Trophoblast cell (in vitro differentiated cells and primary cell): Measurements from ENCODE around the gene MIB1.

Experiments
- DNase-seq, 2 donors: peaks; one replicate each; pipeline ENCODE4 v3.0.0-alpha.2; 2016
- H2AFZ ChIP-seq: 2 replicates; pipeline ENCODE4 v1.6.1; 2013; ENCODE audit warnings: low read length, moderate library complexity, mild to moderate bottlenecking; ENCODE audit not compliant: insufficient read depth, poor library complexity
- H2AK5ac ChIP-seq: 2 replicates; pipeline ENCODE4 v1.6.1; 2013; ENCODE audit warnings: mild to moderate bottlenecking, low read length
- H2BK120ac ChIP-seq: 2 replicates; pipeline ENCODE4 v1.6.1; 2013; ENCODE audit warnings: low read length, mild to moderate bottlenecking, moderate library complexity; ENCODE audit not compliant: insufficient read depth, poor library complexity
- H2BK12ac ChIP-seq: 2 replicates; pipeline ENCODE4 v1.6.1; 2013; ENCODE audit warnings: mild to moderate bottlenecking, low read length, moderate library complexity
- H2BK5ac ChIP-seq: 2 replicates; pipeline ENCODE4 v1.6.1; 2013; ENCODE audit warnings: low read length, low read depth, moderate library complexity, mild to moderate bottlenecking; ENCODE audit not compliant: poor library complexity
- H3K14ac ChIP-seq: 2 replicates; pipeline ENCODE4 v1.6.1; 2013; ENCODE audit warnings: mild to moderate bottlenecking, low read length
- H3K18ac ChIP-seq: 2 replicates; pipeline ENCODE4 v1.6.1; 2013; ENCODE audit warnings: mild to moderate bottlenecking, low read length
- H3K23ac ChIP-seq: 2 replicates; pipeline ENCODE4 v1.6.1; 2013; ENCODE audit warnings: low read length
- H3K27ac ChIP-seq: 2 replicates; pipeline ENCODE4 v1.5.1; 2013; ENCODE audit warnings: low read depth, mild to moderate bottlenecking, inconsistent platforms, low read length, moderate library complexity
- H3K27me3 ChIP-seq: 2 replicates; pipeline ENCODE4 v1.6.1; 2013; ENCODE audit warnings: inconsistent platforms, mild to moderate bottlenecking, low read length, moderate library complexity; ENCODE audit not compliant: insufficient read depth
- H3K36me3 ChIP-seq, 2 experiments: 1 replicate in 1 of 2; 2 replicates in 1 of 2; pipeline ENCODE4 v1.6.1; 2013; ENCODE audit warnings: low read length in 2 of 2, mild to moderate bottlenecking in 2 of 2, moderate library complexity in 1 of 2; ENCODE audit not compliant: insufficient read depth in 2 of 2, control insufficient read depth in 1 of 2
- H3K4ac ChIP-seq: 2 replicates; pipeline ENCODE4 v1.6.1; 2013; ENCODE audit warnings: low read depth, mild to moderate bottlenecking, low read length, moderate library complexity
- H3K4me1 ChIP-seq, 2 experiments: 1 replicate in 1 of 2; 2 replicates in 1 of 2; pipeline ENCODE4 v1.6.1; 2013; ENCODE audit warnings: low read length in 2 of 2, mild to moderate bottlenecking in 2 of 2, moderate library complexity in 1 of 2; ENCODE audit not compliant: insufficient read depth in 2 of 2, control insufficient read depth in 1 of 2
- H3K4me2 ChIP-seq: 2 replicates; pipeline ENCODE4 v1.6.1; 2013; ENCODE audit warnings: inconsistent platforms, mild to moderate bottlenecking, low read length, moderate library complexity
- H3K4me3 ChIP-seq: 2 replicates; pipeline ENCODE4 v1.5.1; 2013; ENCODE audit warnings: mild to moderate bottlenecking, low read depth, low read length, inconsistent platforms
- H3K79me1 ChIP-seq: one replicate; pipeline ENCODE4 v1.6.1; 2013; ENCODE audit warnings: low read length
- H3K79me2 ChIP-seq: 2 replicates; pipeline ENCODE4 v1.6.1; 2013; ENCODE audit warnings: low read length, mild to moderate bottlenecking; ENCODE audit not compliant: control insufficient read depth, insufficient read depth, poor library complexity
- H3K9ac ChIP-seq: 2 replicates; pipeline ENCODE4 v1.6.1; 2013; ENCODE audit warnings: mild to moderate bottlenecking, low read length
- H3K9me3 ChIP-seq: 2 replicates; pipeline ENCODE4 v1.6.1; 2013; ENCODE audit warnings: low read depth, mild to moderate bottlenecking, control low read depth, inconsistent platforms, low read length; ENCODE audit not compliant: insufficient read depth
- H4K12ac ChIP-seq: 2 replicates; pipeline ENCODE4 v1.6.1; 2013; ENCODE audit warnings: low read depth, mild to moderate bottlenecking, low read length, moderate library complexity
- H4K8ac ChIP-seq: 2 replicates; pipeline ENCODE4 v1.6.1; 2013; ENCODE audit warnings: low read depth, mild to moderate bottlenecking, low read length, moderate library complexity
- H4K91ac ChIP-seq: one replicate; pipeline ENCODE4 v1.6.1; 2013; ENCODE audit warnings: low read depth, mild to moderate bottlenecking, low read length, moderate library complexity
- WGBS: extraction: QIAGEN DNeasy Blood & Tissue Kit; methylation state at CpG from one replicate; pipeline ENCODE4 v1.1.7; 2013; ENCODE audit warnings: missing lambda C conversion rate; ENCODE audit not compliant: insufficient read length, insufficient coverage; ENCODE audit errors: extremely low coverage; 5-methylcytosine and 5-hydroxymethylcytosine counted together

Gene MIB1

GRCh38 chr18:21757833-21758232 is 17.2 kb downstream of the MIB1 start:
- H3K27ac ChIP-seq = no peak overlapping the region
- peaks cover 0 to 4% of the 10 kb centered on the region in 2 experiments for H3K36me3 ChIP-seq
- peaks cover 2 to 3% of the 10 kb centered on the region in 2 experiments for H3K4me1 ChIP-seq
- H3K79me2 ChIP-seq = no peaks in the 10 kb centered on the region
- no peak overlapping the region for H4K8ac ChIP-seq
- no peak overlapping the region for H3K9ac ChIP-seq
- H3K4me2 ChIP-seq = no peak overlapping the region
- H2AFZ ChIP-seq = no peak overlapping the region
- H3K4ac ChIP-seq = no peak overlapping the region
- DNase-seq = no peak
- no peak overlapping the region for H3K18ac ChIP-seq
- peaks cover 1% of the 10 kb centered on the region for H3K9me3 ChIP-seq
- H2BK5ac ChIP-seq = no peak overlapping the region
- H2BK120ac ChIP-seq = no peak overlapping the region
- no peak overlapping the region for H4K91ac ChIP-seq
- H4K12ac ChIP-seq = no peak overlapping the region
- H3K27me3 ChIP-seq = no peaks in the 10 kb centered on the region
- no peak overlapping the region for H3K4me3 ChIP-seq
- no peak overlapping the region for H3K14ac ChIP-seq
- no CpG with 5 or more reads among the region's 3 CpGs for WGBS
- no peak overlapping the region for H2AK5ac ChIP-seq
- no peaks in the 10 kb centered on the region for H3K79me1 ChIP-seq
- no peak overlapping the region for H2BK12ac ChIP-seq
- no peak overlapping the region for H3K23ac ChIP-seq

- Histone ChIP-seq H3K18ac (no peak overlapping the region), H3K27ac (no peak overlapping the region), H2BK120ac (no peak overlapping the region), H2AK5ac (no peak overlapping the region), H4K12ac (no peak overlapping the region), H3K4me1 (no peaks in the 10 kb centered on the region), H2BK5ac (no peak overlapping the region), H3K79me1 (no peaks in the 10 kb centered on the region), H4K8ac (no peak overlapping the region), H3K36me3 (no peaks in the 10 kb centered on the region), H3K4ac (no peak overlapping the region), H4K91ac (no peak overlapping the region), H2AFZ (no peak overlapping the region), H3K4me2 (no peak overlapping the region), H3K9ac (no peak overlapping the region), H3K14ac (no peak overlapping the region), H3K23ac (no peak overlapping the region), H3K27me3 (no peaks in the 10 kb centered on the region), H3K79me2 (no peaks in the 10 kb centered on the region), H3K4me3 (no peak overlapping the region), H2BK12ac (no peak overlapping the region), H3K9me3 (no peaks in the 10 kb centered on the region)
- no peak for DNase-seq
- WGBS = no CpG with 5 or more reads among the region's 2 CpGs
Observed at GRCh38 chr18:21759836-21760235, 19.2 kb downstream of the MIB1 start.

- Histone ChIP-seq H2BK5ac (no peak overlapping the region), H4K91ac (no peak overlapping the region), H3K4me1 (no peaks in the 10 kb centered on the region), H3K27ac (no peak overlapping the region), H4K12ac (no peak overlapping the region), H2AFZ (no peak overlapping the region), H3K4me3 (no peak overlapping the region), H3K4ac (no peak overlapping the region), H2BK120ac (no peak overlapping the region), H2AK5ac (no peak overlapping the region), H3K9ac (no peak overlapping the region), H4K8ac (no peak overlapping the region), H3K9me3 (no peaks in the 10 kb centered on the region), H3K4me2 (no peak overlapping the region), H3K79me2 (no peaks in the 10 kb centered on the region), H3K23ac (no peak overlapping the region), H3K14ac (no peak overlapping the region), H3K36me3 (no peaks in the 10 kb centered on the region), H3K79me1 (no peaks in the 10 kb centered on the region), H2BK12ac (no peak overlapping the region), H3K27me3 (no peaks in the 10 kb centered on the region), H3K18ac (no peak overlapping the region)
- no peak for DNase-seq
Observed at GRCh38 chr18:21760321-21760720, 19.7 kb downstream of the MIB1 start.

- H3K4ac ChIP-seq = no peak overlapping the region
- no peak overlapping the region for H3K14ac ChIP-seq
- H3K4me2 ChIP-seq = no peak overlapping the region
- no peak overlapping the region for H4K12ac ChIP-seq
- no peaks in the 10 kb centered on the region for H3K9me3 ChIP-seq
- no CpG with 5 or more reads among the region's 6 CpGs for WGBS
- H3K4me3 ChIP-seq = no peak overlapping the region
- H3K18ac ChIP-seq = no peak overlapping the region
- H3K36me3 ChIP-seq = peaks cover 0 to 2% of the 10 kb centered on the region in 2 experiments
- no peak overlapping the region for H2AK5ac ChIP-seq
- no peak overlapping the region for H2BK12ac ChIP-seq
- H2BK120ac ChIP-seq = no peak overlapping the region
- no peaks in the 10 kb centered on the region for H3K4me1 ChIP-seq
- no peak overlapping the region for H3K27ac ChIP-seq
- H3K27me3 ChIP-seq = no peaks in the 10 kb centered on the region
- H2AFZ ChIP-seq = no peak overlapping the region
- H3K79me1 ChIP-seq = no peaks in the 10 kb centered on the region
- H4K8ac ChIP-seq = no peak overlapping the region
- no peak overlapping the region for H4K91ac ChIP-seq
- H3K79me2 ChIP-seq = no peaks in the 10 kb centered on the region
- H2BK5ac ChIP-seq = no peak overlapping the region
- no peak overlapping the region for H3K23ac ChIP-seq
- DNase-seq = no peak
- no peak overlapping the region for H3K9ac ChIP-seq
Observed at GRCh38 chr18:21761471-21762115, 21.0 kb downstream of the MIB1 start.
